H1 (cell line): Measurements from ENCODE around the gene PRKAR1B. TPM values are rescaled to one million over a fixed set of nuclear protein-coding genes. Genes with fewer than 3 reads are reported as not detected.

Experiments used
- CTCF ChIA-PET: fragments of 300-600 bp; sonication (Branson Sonifier 250); formaldehyde crosslinking; loops from one replicate; lab custom pipeline; 2021; ENCODE audit not compliant: partially characterized antibody; lab: Charles Lee
- POLR2A ChIA-PET: fragments of 300-600 bp; sonication (Branson Sonifier 250); formaldehyde crosslinking; loops from one replicate; lab custom pipeline; 2021; ENCODE audit warnings: inconsistent platforms; ENCODE audit not compliant: partially characterized antibody; lab: Charles Lee
- DNase-seq, 2 experiments: peaks; one replicate each; pipeline versions ENCODE4 v3.0.0 to v3.0.0-alpha.2; 2010 to 2022; ENCODE audit warnings: low spot score in 2 of 2, low read depth in 1 of 2, mixed read lengths in 1 of 2
- FAIRE-seq: peaks from 2 replicates; lab custom pipeline; 2011; peaks lifted over from hg19 to GRCh38; lab: Jason Lieb, UNC
- H2AFZ ChIP-seq: 2 replicates; pipeline ENCODE4 v1.8.1; 2012; ENCODE audit warnings: low read length, inconsistent platforms
- H2AK5ac ChIP-seq: 2 replicates; pipeline ENCODE4 v1.6.1; 2013; ENCODE audit warnings: low read depth, low read length
- H2BK120ac ChIP-seq: replicated peaks from 2 replicates; pipeline ENCODE3; 2013; ENCODE audit warnings: low read depth, low read length, inconsistent platforms
- H2BK12ac ChIP-seq: 2 replicates; pipeline ENCODE4 v1.6.1; 2013; ENCODE audit warnings: low read depth, low read length
- H2BK15ac ChIP-seq: 2 replicates; pipeline ENCODE4 v1.6.1; 2013; ENCODE audit warnings: low read length
- H2BK20ac ChIP-seq: 2 replicates; pipeline ENCODE4 v1.6.1; 2013; ENCODE audit warnings: low read length
- H2BK5ac ChIP-seq: 2 replicates; pipeline ENCODE4 v1.6.1; 2013; ENCODE audit warnings: low read depth, low read length
- H3K14ac ChIP-seq: 2 replicates; pipeline ENCODE4 v1.6.1; 2013; ENCODE audit warnings: inconsistent platforms; ENCODE audit not compliant: insufficient read length
- H3K18ac ChIP-seq: 2 replicates; pipeline ENCODE4 v1.6.1; 2013; ENCODE audit warnings: low read length; ENCODE audit errors: extremely low read depth
- H3K23ac ChIP-seq: 2 replicates; pipeline ENCODE4 v1.6.1; 2013; ENCODE audit warnings: inconsistent platforms; ENCODE audit not compliant: insufficient read length
- H3K23me2 ChIP-seq: 2 replicates; pipeline ENCODE4 v1.6.1; 2013; ENCODE audit warnings: low read depth, low read length
- H3K27ac ChIP-seq: 2 replicates; pipeline ENCODE4 v1.6.1; 2011; ENCODE audit warnings: low read depth, low read length, inconsistent platforms
- H3K27me3 ChIP-seq, 4 experiments: replicated peaks in 1 of 4; 1 replicate in 1 of 4; 2 replicates in 3 of 4; pipeline versions ENCODE4 v1.6.1 to v1.8.1; 2011 to 2013; ENCODE audit warnings: low read length in 3 of 4, mild to moderate bottlenecking in 3 of 4, inconsistent platforms in 2 of 4, mixed read lengths in 2 of 4, moderate library complexity in 1 of 4; ENCODE audit not compliant: control insufficient read depth in 3 of 4, insufficient read depth in 3 of 4; ENCODE audit errors: extremely low read depth in 1 of 4
- H3K36me3 ChIP-seq, 4 experiments: 2 replicates each; pipeline versions ENCODE4 v1.6.1 to v1.8.1; 2011 to 2013; ENCODE audit warnings: mild to moderate bottlenecking in 4 of 4, low read length in 3 of 4, moderate library complexity in 2 of 4, control low read depth in 1 of 4, inconsistent platforms in 1 of 4; ENCODE audit not compliant: insufficient read depth in 4 of 4, control insufficient read depth in 2 of 4
- H3K4ac ChIP-seq: replicated peaks from 2 replicates; pipeline ENCODE3; 2013; ENCODE audit warnings: low read length, low read depth, mixed read lengths, inconsistent platforms; ENCODE audit not compliant: insufficient read length
- H3K4me1 ChIP-seq, 4 experiments: replicated peaks in 1 of 4; 1 replicate in 1 of 4; 2 replicates in 3 of 4; pipeline versions ENCODE4 v1.6.1 to v1.8.1; 2011 to 2013; ENCODE audit warnings: low read length in 3 of 4, inconsistent platforms in 2 of 4, mixed read lengths in 1 of 4; ENCODE audit not compliant: insufficient read depth in 4 of 4, control insufficient read depth in 3 of 4
- H3K4me2 ChIP-seq, 2 experiments: 2 replicates each; pipeline versions ENCODE4 v1.6.1 to v1.8.1; 2011 to 2013; ENCODE audit warnings: low read depth in 2 of 2, low read length in 2 of 2, control low read depth in 1 of 2, inconsistent platforms in 1 of 2, mild to moderate bottlenecking in 1 of 2; ENCODE audit not compliant: insufficient read depth in 1 of 2
- H3K4me3 ChIP-seq, 4 experiments: fragments of 200-600, 300-600 bp in 1 of 4; sonication (generic), shearing (Covaris generic), sonication (Bioruptor Twin) in 1 of 4; 2 replicates each; pipeline versions ENCODE4 v1.5.1 to v1.8.1; 2011 to 2016; ENCODE audit warnings: low read length in 4 of 4, low read depth in 3 of 4, control low read depth in 2 of 4, inconsistent platforms in 2 of 4, mild to moderate bottlenecking in 2 of 4, mixed read lengths in 1 of 4, moderate library complexity in 1 of 4; ENCODE audit not compliant: insufficient read depth in 2 of 4; ENCODE audit errors: extremely low read depth in 1 of 4
- H3K56ac ChIP-seq: replicated peaks from 2 replicates; pipeline ENCODE3; 2013; ENCODE audit warnings: low read depth, mild to moderate bottlenecking, mixed read lengths, low read length, inconsistent platforms; ENCODE audit not compliant: insufficient read length
- H3K79me1 ChIP-seq: 2 replicates; pipeline ENCODE4 v1.6.1; 2013; ENCODE audit warnings: low read depth, low read length, control low read depth
- H3K79me2 ChIP-seq, 2 experiments: 2 replicates each; pipeline versions ENCODE4 v1.6.1 to v1.8.1; 2012 to 2013; ENCODE audit warnings: low read length in 2 of 2, mild to moderate bottlenecking in 2 of 2, inconsistent platforms in 1 of 2; ENCODE audit not compliant: insufficient read depth in 2 of 2, control insufficient read depth in 1 of 2
- H3K9ac ChIP-seq, 4 experiments: replicated peaks in 1 of 4; 1 replicate in 1 of 4; 2 replicates in 3 of 4; pipeline versions ENCODE4 v1.6.1 to v1.8.1; 2011 to 2013; ENCODE audit warnings: low read depth in 3 of 4, low read length in 3 of 4, control low read depth in 2 of 4, mild to moderate bottlenecking in 2 of 4, moderate library complexity in 2 of 4, inconsistent platforms in 1 of 4; ENCODE audit errors: extremely low read depth in 1 of 4
- H3K9me3 ChIP-seq, 2 experiments: 2 replicates each; pipeline versions ENCODE4 v1.6.1 to v1.8.1; 2012 to 2013; ENCODE audit warnings: mild to moderate bottlenecking in 2 of 2, moderate library complexity in 2 of 2, control low read depth in 1 of 2, inconsistent platforms in 1 of 2, low read depth in 1 of 2, low read length in 1 of 2, mixed read lengths in 1 of 2; ENCODE audit not compliant: insufficient read depth in 2 of 2
- H4K20me1 ChIP-seq, 2 experiments: replicated peaks in 1 of 2; 2 replicates each; pipeline versions ENCODE3 to v1.8.1; 2011 to 2013; ENCODE audit warnings: inconsistent platforms in 2 of 2, low read length in 2 of 2, mild to moderate bottlenecking in 1 of 2; ENCODE audit not compliant: insufficient read depth in 2 of 2, control insufficient read depth in 1 of 2
- H4K5ac ChIP-seq: 2 replicates; pipeline ENCODE4 v1.6.1; 2013; ENCODE audit warnings: low read length, low read depth, mixed read lengths, inconsistent platforms; ENCODE audit not compliant: insufficient read length
- H4K8ac ChIP-seq: 2 replicates; pipeline ENCODE4 v1.8.0; 2013; ENCODE audit warnings: mild to moderate bottlenecking, moderate library complexity, low read length, inconsistent platforms; ENCODE audit not compliant: insufficient read depth; ENCODE audit errors: extremely low read depth
- H4K91ac ChIP-seq: replicated peaks from 2 replicates; pipeline ENCODE3; 2013; ENCODE audit warnings: low read length, mixed read lengths, inconsistent platforms; ENCODE audit not compliant: insufficient read length
- POLR2A ChIP-seq, 2 experiments: IDR thresholded peaks; 1 replicate in 1 of 2; 2 replicates in 1 of 2; pipeline ENCODE4 v1.6.1; 2011; ENCODE audit warnings: low read depth in 2 of 2, low read length in 2 of 2, mild to moderate bottlenecking in 2 of 2; ENCODE audit errors: control extremely low read depth in 1 of 2
- WGBS, 2 experiments: shearing (Covaris generic) in 1 of 2; methylation state at CpG; one replicate each; pipeline versions ENCODE4 v1.1.6 to v1.1.7; 2013 to 2015; ENCODE audit warnings: low lambda C conversion rate in 2 of 2, mixed read lengths in 2 of 2, inconsistent platforms in 1 of 2, low coverage in 1 of 2, missing lambda C conversion rate in 1 of 2; ENCODE audit not compliant: insufficient replicate concordance in 2 of 2, insufficient coverage in 1 of 2, insufficient read length in 1 of 2; ENCODE audit errors: extremely low coverage in 1 of 2, missing lambda C conversion rate in 1 of 2; 5-methylcytosine and 5-hydroxymethylcytosine counted together
- polyA plus RNA-seq, 7 experiments: library from polyadenylated mRNA; depleted of rRNA in 3 of 7; stranded (reverse) in 5 of 7; unstranded in 2 of 7; fragments of >200 nt in 5 of 7; fragments of 200-250 nt in 2 of 7; gene quantifications; 1 replicate in 5 of 7; 2 replicates in 1 of 7; 4 replicates in 1 of 7; pipeline versions ENCODE4 v1.2.1 to v1.2.3, GENCODE V29; 2011 to 2013; ENCODE audit warnings: missing spikeins in 2 of 7, mixed read lengths in 2 of 7
- total RNA-seq: library from RNA; stranded (reverse); fragmentation: NEBNext Ultra II Directional; extraction: Animal tissue kit (Norgen Biotek cat#: 25700); gene quantifications from 2 replicates; pipeline ENCODE4 v1.2.1, GENCODE V29; 2021

Gene PRKAR1B
- total and polyA plus RNA-seq, 2 of the 8 experiments (the other 6 are each of a cell fraction or from before 2014, with no cell fraction given): 12.3 to 55.7 TPM

DNA sequence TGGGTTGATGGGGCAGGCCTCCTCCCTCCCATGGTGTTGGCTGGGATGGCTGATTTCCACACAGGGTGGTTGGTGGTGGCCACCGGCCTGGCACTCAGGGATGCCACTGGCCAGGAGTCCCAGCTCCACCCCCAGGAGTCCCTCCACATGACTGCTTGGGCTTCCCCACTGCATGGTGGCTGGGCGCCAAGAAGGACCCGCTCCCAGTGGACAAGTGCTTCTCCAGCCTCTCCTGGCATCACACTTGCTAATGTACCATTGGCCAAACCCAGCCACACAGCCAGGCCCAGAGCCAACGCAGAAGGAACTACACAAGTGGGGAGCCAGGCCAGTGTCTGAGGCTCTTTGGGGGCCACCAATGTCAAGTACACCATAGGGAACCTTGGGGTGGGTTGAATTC is 74.2 kb downstream of the PRKAR1B start:
- Histone ChIP-seq H3K79me1 (0 out of 2 replicates have a peak, but pooled peaks cover 5% of the 10 kb centered on the region), H3K56ac (no peak overlapping the region), H3K4me3 (no peak overlapping the region), H3K18ac (no peak overlapping the region), H2AFZ (no peak overlapping the region), H4K8ac (no peak overlapping the region), H2BK20ac (no peak overlapping the region), H2AK5ac (no peak overlapping the region), H4K91ac (no peak overlapping the region), H3K36me3 (peaks cover 0 to 6% (median 1%) of the 10 kb centered on the region in 4 experiments; a peak in 2 of 8 replicates), H2BK120ac (no peak overlapping the region), H4K20me1 (peaks cover 0 to 10% of the 10 kb centered on the region in 2 experiments), H2BK12ac (no peak overlapping the region), H3K27ac (no peak overlapping the region), H3K79me2 (peaks cover 8 to 23% of the 10 kb centered on the region in 2 experiments; a peak in 3 of 4 replicates), H3K23ac (no peak overlapping the region), H3K23me2 (peaks cover 20% of the 10 kb centered on the region; the same call in 1 of the 2 replicates), H3K14ac (no peak overlapping the region), H3K27me3 (no peaks in the 10 kb centered on the region), H2BK15ac (no peak overlapping the region), H4K5ac (no peak overlapping the region), H3K9ac (no peak overlapping the region), H2BK5ac (no peak overlapping the region), H3K4me1 (no peaks in the 10 kb centered on the region), H3K4ac (no peak overlapping the region), H3K4me2 (no peak overlapping the region), H3K9me3 (peaks cover 14 to 29% of the 10 kb centered on the region in 2 experiments)
- no peak for DNase-seq
- ChIA-PET POLR2A (no interaction called here), CTCF (interaction anchor here (0.6 kb wide), 1 partner anchor 21 kb away, joined by 3 read pairs; no protein-coding TSS in a partner anchor)
- FAIRE-seq: no peak
- WGBS, 2 experiments: 95% methylated on average over 4 of the region's 4 CpGs; no CpG with 5 or more reads in 1 of the 2 experiments
- TF ChIP-seq POLR2A (IDR thresholded peaks at IDR 0.05; ENCODE audit: control extremely low read depth in 1 of 2, low read depth in 2 of 2, low read length in 2 of 2): no peak
